Brain microvascular endothelial cell (primary cell): ENCODE measurements around the gene GRM7.

ENCODE experiments used
- DNase-seq: peaks from one replicate; pipeline ENCODE4 v3.0.0-alpha.2; 2020
- H3K27ac ChIP-seq: fragments of 250-450 bp; sonication (Bioruptor Pico); 2 replicates; pipeline ENCODE4 v1.5.1; 2020; ENCODE audit warnings: mild to moderate bottlenecking, moderate library complexity
- H3K27me3 ChIP-seq: fragments of 250-450 bp; sonication (Bioruptor Pico); replicated peaks from 2 replicates; pipeline ENCODE4 v1.5.1; 2020; ENCODE audit warnings: mild to moderate bottlenecking
- H3K36me3 ChIP-seq: fragments of 250-450 bp; sonication (Bioruptor Pico); replicated peaks from 2 replicates; pipeline ENCODE4 v1.5.1; 2020; ENCODE audit warnings: mild to moderate bottlenecking
- H3K4me3 ChIP-seq: 2 replicates; pipeline ENCODE4 v1.5.1; 2011; ENCODE audit warnings: low read depth, mild to moderate bottlenecking, control low read depth, low read length, moderate library complexity
- in situ Hi-C: cut with HindIII; loops from 2 replicates; pipeline ENCODE4 v1.10.0; 2017; ENCODE audit warnings: low sequenced_read_pairs, low pct_ligation_motif_present
- TF ChIP-seq, protein P1 (sequence below): IDR thresholded peaks from 2 replicates; pipeline ENCODE4 v1.5.1; 2011; ENCODE audit warnings: low read depth, mild to moderate bottlenecking, moderate library complexity, low read length, control low read depth, inconsistent platforms; ENCODE audit errors: missing control alignments

Gene GRM7

DNA sequence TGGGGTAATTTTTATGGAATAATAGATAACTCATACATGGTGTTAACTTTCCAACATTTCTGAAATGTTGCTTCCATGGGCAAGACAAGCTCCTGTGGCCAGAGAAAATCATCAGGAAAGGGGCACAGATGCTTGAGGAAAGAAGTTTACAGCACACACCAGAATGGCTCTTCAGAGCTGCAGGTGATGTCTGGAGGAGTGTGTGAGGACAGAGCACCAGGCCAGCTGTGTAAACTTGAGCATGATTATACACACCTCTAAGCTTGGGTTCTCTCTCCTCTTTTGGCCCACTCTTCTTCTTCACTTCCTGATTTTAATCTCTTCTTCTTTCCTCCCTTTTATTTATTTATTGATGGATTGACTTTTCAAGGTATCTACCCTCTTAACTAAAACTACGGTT lies 676.0 kb downstream of the GRM7 start:
- TF ChIP-seq, protein P1, sequence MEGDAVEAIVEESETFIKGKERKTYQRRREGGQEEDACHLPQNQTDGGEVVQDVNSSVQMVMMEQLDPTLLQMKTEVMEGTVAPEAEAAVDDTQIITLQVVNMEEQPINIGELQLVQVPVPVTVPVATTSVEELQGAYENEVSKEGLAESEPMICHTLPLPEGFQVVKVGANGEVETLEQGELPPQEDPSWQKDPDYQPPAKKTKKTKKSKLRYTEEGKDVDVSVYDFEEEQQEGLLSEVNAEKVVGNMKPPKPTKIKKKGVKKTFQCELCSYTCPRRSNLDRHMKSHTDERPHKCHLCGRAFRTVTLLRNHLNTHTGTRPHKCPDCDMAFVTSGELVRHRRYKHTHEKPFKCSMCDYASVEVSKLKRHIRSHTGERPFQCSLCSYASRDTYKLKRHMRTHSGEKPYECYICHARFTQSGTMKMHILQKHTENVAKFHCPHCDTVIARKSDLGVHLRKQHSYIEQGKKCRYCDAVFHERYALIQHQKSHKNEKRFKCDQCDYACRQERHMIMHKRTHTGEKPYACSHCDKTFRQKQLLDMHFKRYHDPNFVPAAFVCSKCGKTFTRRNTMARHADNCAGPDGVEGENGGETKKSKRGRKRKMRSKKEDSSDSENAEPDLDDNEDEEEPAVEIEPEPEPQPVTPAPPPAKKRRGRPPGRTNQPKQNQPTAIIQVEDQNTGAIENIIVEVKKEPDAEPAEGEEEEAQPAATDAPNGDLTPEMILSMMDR: no peak
- Histone ChIP-seq H3K27ac (no peak overlapping the region), H3K27me3 (no peaks in the 10 kb centered on the region), H3K4me3 (no peak overlapping the region), H3K36me3 (no peaks in the 10 kb centered on the region)
- in situ Hi-C loops: no loop called here
- no peak for DNase-seq

DNA sequence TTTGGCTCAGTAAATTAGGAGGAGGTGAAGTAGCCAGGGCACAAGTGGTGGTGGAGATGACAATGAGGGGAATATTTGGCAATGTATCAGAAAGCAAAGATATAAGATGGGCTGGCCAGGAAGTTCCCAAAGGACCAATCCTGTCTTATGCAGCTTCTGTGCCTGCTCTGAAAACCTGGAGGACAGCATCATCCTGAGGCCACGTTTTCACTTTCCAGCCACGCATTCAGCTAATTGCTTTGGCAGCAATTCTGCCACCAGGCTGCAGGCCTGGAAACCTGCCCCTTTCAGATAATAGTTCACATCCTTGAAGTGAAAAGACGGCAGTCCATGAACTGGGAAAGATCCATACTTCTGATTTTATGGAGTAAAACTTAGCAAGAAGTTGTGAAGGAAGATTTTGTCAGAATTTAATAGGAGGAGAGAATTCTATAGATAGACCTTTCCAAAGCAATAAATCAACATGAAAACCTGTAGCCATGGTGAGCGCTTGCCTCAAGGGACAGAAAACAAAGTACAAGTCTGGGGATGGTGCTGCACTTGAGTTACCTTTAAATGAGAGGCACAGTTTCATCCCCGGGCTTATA lies 682.5 kb downstream of the GRM7 start:
- Histone ChIP-seq H3K27me3 (no peaks in the 10 kb centered on the region), H3K27ac (no peak overlapping the region), H3K36me3 (no peaks in the 10 kb centered on the region), H3K4me3 (no peak overlapping the region)
- TF ChIP-seq, protein P1: no peak
- DNase-seq: no peak
- in situ Hi-C loops: no loop called here

DNA sequence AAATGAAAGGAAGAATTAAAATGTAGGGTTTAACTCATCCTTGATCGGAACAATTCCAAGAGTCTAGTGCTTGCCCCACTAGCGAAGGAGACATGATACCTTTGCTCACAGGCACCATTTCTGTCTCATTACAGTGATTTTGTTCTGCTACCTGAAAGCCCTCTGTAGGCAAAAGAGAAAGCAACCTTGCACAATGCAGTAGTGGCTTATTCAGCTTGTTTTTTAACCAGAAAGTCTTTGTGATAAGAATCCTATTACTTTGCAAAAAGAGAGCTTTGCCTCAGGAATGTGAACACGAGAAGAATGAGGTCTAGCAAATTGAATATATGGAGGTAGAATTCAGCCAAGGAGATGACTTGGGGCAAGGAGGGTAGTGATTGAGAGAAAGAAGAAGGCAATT lies 684.4 kb downstream of the GRM7 start:
- H3K27me3 ChIP-seq: no peaks in the 10 kb centered on the region
- H3K4me3 ChIP-seq: no peak overlapping the region
- no peaks in the 10 kb centered on the region for H3K36me3 ChIP-seq
- DNase-seq: no peak
- H3K27ac ChIP-seq: no peak overlapping the region
- TF ChIP-seq, protein P1: no peak
- in situ Hi-C loops: no loop called here

DNA sequence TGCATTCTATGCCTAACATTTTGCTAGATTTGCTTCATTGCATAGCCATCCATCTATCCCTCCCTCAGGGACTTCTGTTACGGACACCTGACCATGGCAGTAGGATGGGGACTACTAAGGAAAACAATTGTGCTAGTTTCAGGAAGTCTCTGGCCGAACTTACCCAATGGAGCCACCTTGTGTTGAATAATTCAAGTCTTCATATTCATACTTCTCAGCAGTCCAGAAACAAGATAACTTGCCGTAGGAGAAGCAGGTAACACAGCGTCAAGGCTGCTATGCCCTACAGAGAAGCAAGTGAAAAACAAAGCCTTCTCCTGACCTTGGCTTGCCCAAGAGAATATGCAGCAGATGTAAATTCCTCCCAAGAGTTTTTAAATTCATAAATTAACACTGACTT lies 685.3 kb downstream of the GRM7 start:
- no peak overlapping the region for H3K27ac ChIP-seq
- TF ChIP-seq, protein P1: peak; percentile 19
- no peaks in the 10 kb centered on the region for H3K36me3 ChIP-seq
- no peak overlapping the region for H3K4me3 ChIP-seq
- DNase-seq: peak; percentile 3
- in situ Hi-C loops: no loop called here
- H3K27me3 ChIP-seq: no peaks in the 10 kb centered on the region

DNA sequence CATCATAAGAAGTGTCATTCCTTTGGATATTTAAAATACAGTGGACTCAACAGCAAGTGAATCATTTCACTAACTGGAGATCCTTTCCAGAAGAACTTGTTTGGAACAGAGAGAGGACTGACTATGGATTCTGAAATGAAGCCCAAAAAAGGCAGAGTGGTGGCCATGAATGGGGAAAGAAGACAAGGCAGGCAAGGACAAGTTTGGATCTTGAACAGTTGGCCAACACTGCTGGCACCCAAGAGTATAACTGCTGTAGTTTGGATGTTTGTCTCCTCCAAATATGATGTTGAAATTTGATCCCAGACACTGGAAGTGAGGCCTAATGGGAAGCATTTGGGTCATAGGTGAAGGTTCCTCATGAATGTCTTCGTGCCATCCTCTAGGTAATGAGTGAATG lies 686.9 kb downstream of the GRM7 start:
- H3K27me3 ChIP-seq: no peaks in the 10 kb centered on the region
- TF ChIP-seq, protein P1: no peak
- in situ Hi-C loops: no loop called here

DNA sequence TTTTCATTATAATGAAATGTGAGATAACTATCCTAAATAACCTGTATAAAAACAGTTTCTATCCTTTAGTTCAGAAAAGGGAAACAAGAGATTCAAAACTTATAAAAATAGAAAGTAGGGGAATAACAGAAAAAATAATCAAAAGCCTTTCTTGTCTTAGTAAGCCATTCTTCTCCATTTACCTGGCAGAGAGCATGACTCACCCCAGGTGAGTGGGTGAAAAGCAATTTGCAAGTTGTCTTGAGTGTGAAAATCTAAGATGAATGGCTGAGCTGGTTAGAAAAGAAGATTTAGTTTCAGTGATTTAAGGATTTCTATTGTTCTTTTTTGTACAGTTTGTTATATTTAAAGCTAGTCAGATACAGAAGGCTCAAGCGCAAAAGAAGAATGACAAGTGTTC lies 702.0 kb downstream of the GRM7 start:
- no peak overlapping the region for H3K27ac ChIP-seq
- no peak overlapping the region for H3K4me3 ChIP-seq
- H3K36me3 ChIP-seq: no peaks in the 10 kb centered on the region
- no peak for DNase-seq
- no peaks in the 10 kb centered on the region for H3K27me3 ChIP-seq
- TF ChIP-seq, protein P1: no peak
- in situ Hi-C loops: no loop called here

More for the DNA sequence above, 686.9 kb downstream of the GRM7 start:
- DNase-seq: no peak
- Histone ChIP-seq H3K27ac (no peak overlapping the region), H3K4me3 (no peak overlapping the region), H3K36me3 (no peaks in the 10 kb centered on the region)
